HepG2 (cell line): ENCODE measurements around the gene ABAT. TPM values are rescaled to one million over a fixed set of nuclear protein-coding genes. Genes with fewer than 3 reads are reported as not detected.

Experiments
- FLYWCH1 ChIP-seq: sonication (generic); formaldehyde crosslinking; IDR thresholded peaks from 2 replicates; pipeline ENCODE4 v1.8.1; 2023; ENCODE audit warnings: mild to moderate bottlenecking, missing genetic modification reagents
- MEIS1 ChIP-seq: sonication (generic); formaldehyde crosslinking; IDR thresholded peaks from 2 replicates; pipeline ENCODE4 v1.9.0; 2021; ENCODE audit warnings: mild to moderate bottlenecking, missing genetic modification reagents, moderate library complexity, borderline replicate concordance
- MYC ChIP-seq: sonication (generic); formaldehyde crosslinking; IDR thresholded peaks from 2 replicates; pipeline ENCODE4 v1.9.0; 2021; ENCODE audit warnings: missing genetic modification reagents, borderline replicate concordance
- PAWR ChIP-seq: sonication (generic); formaldehyde crosslinking; IDR thresholded peaks from 2 replicates; pipeline ENCODE4 v1.4.0; 2020; ENCODE audit warnings: missing genetic modification reagents, mild to moderate bottlenecking, borderline replicate concordance
- PHF21A ChIP-seq: sonication (generic); formaldehyde crosslinking; IDR thresholded peaks from 2 replicates; pipeline ENCODE4 v1.5.0; 2020; ENCODE audit warnings: mild to moderate bottlenecking, missing genetic modification reagents
- PTBP1 ChIP-seq: fragments of 200-400 bp; formaldehyde crosslinking; IDR thresholded peaks from 2 replicates; pipeline ENCODE4 v1.6.1; 2018; ENCODE audit warnings: low read length, low read depth; ENCODE audit not compliant: poor library complexity, severe bottlenecking
- SATB2 ChIP-seq: sonication (generic); formaldehyde crosslinking; IDR thresholded peaks from 2 replicates; pipeline ENCODE4 v1.5.0; 2020; ENCODE audit warnings: missing genetic modification reagents
- SETDB1 ChIP-seq: sonication (generic); formaldehyde crosslinking; IDR thresholded peaks from 2 replicates; pipeline ENCODE4 v1.5.1; 2020; ENCODE audit warnings: missing genetic modification reagents, mild to moderate bottlenecking, borderline replicate concordance
- TP53 ChIP-seq: sonication (generic); formaldehyde crosslinking; conservative IDR thresholded peaks from 2 replicates; pipeline ENCODE4 v1.4.0; 2020; ENCODE audit warnings: missing genetic modification reagents
- ZMYM3 ChIP-seq: sonication (generic); formaldehyde crosslinking; IDR thresholded peaks from 2 replicates; pipeline ENCODE4 v1.5.1; 2020; ENCODE audit warnings: mild to moderate bottlenecking, missing genetic modification reagents
- ZNF350 ChIP-seq: sonication (generic); formaldehyde crosslinking; IDR thresholded peaks from 2 replicates; pipeline ENCODE4 v1.4.0; 2020; ENCODE audit warnings: mild to moderate bottlenecking, low read depth, missing genetic modification reagents, borderline replicate concordance
- ZNF383 ChIP-seq: sonication (generic); formaldehyde crosslinking; IDR thresholded peaks from 2 replicates; pipeline ENCODE4 v1.4.0; 2020; ENCODE audit warnings: missing genetic modification reagents, mild to moderate bottlenecking, borderline replicate concordance
- ZNF589 ChIP-seq: sonication (generic); formaldehyde crosslinking; conservative IDR thresholded peaks from 2 replicates; pipeline ENCODE4 v1.8.0; 2022; ENCODE audit warnings: mild to moderate bottlenecking, moderate library complexity, missing genetic modification reagents
- ZNF747 ChIP-seq: sonication (generic); formaldehyde crosslinking; IDR thresholded peaks from 2 replicates; pipeline ENCODE4 v1.8.1; 2023; ENCODE audit warnings: missing genetic modification reagents, mild to moderate bottlenecking, borderline replicate concordance
- polyA plus RNA-seq, 8 experiments: library from polyadenylated mRNA; depleted of rRNA in 3 of 8; stranded (reverse) in 7 of 8; unstranded in 1 of 8; fragments of >200 nt; fragmentation: Illumina TruSeq in 4 of 8; extraction: Trizol in 4 of 8; gene quantifications; 2 replicates each; pipeline versions ENCODE4 v1.2.1 to v1.2.3, GENCODE V29; 2011 to 2016; ENCODE audit warnings: low read depth in 4 of 8, missing spikeins in 1 of 8, mixed read lengths in 1 of 8; ENCODE audit not compliant: insufficient read depth in 1 of 8
- total RNA-seq, 5 experiments: library from RNA; depleted of rRNA; stranded (reverse); fragments of >200 nt; fragmentation: Illumina TruSeq; extraction: Trizol; gene quantifications; 2 replicates each; pipeline ENCODE4 v1.2.3, GENCODE V29; 2016; ENCODE audit warnings: low read depth in 1 of 5
- TF ChIP-seq, protein P1 (sequence below): sonication (generic); formaldehyde crosslinking; IDR thresholded peaks from 2 replicates; pipeline ENCODE4 v1.4.0; 2020; ENCODE audit warnings: mild to moderate bottlenecking, missing genetic modification reagents
- TF ChIP-seq, protein P2 (sequence below): sonication (generic); formaldehyde crosslinking; IDR thresholded peaks from 2 replicates; pipeline ENCODE4 v1.8.0; 2022; ENCODE audit warnings: low read depth, missing genetic modification reagents
- TF ChIP-seq, protein P3 (sequence below): sonication (generic); formaldehyde crosslinking; IDR thresholded peaks from 2 replicates; pipeline ENCODE4 v1.4.0; 2020; ENCODE audit warnings: mild to moderate bottlenecking, missing genetic modification reagents
- TF ChIP-seq, protein P4 (sequence below): sonication (generic); formaldehyde crosslinking; IDR thresholded peaks from 2 replicates; pipeline ENCODE4 v1.4.0; 2020; ENCODE audit warnings: missing genetic modification reagents
- TF ChIP-seq, protein P5 (sequence below): sonication (generic); formaldehyde crosslinking; IDR thresholded peaks from 2 replicates; pipeline ENCODE4 v1.4.0; 2020; ENCODE audit warnings: low read depth, mild to moderate bottlenecking, missing genetic modification reagents
- TF ChIP-seq, protein P6 (sequence below): sonication (generic); formaldehyde crosslinking; IDR thresholded peaks from 2 replicates; pipeline ENCODE4 v1.4.0; 2020; ENCODE audit warnings: mild to moderate bottlenecking, missing genetic modification reagents, borderline replicate concordance

Gene ABAT
- total and polyA plus RNA-seq, 2 of the 13 experiments (the other 11 are each of a cell fraction or from before 2014, with no cell fraction given), result 47.6 to 97.3 TPM

DNA sequence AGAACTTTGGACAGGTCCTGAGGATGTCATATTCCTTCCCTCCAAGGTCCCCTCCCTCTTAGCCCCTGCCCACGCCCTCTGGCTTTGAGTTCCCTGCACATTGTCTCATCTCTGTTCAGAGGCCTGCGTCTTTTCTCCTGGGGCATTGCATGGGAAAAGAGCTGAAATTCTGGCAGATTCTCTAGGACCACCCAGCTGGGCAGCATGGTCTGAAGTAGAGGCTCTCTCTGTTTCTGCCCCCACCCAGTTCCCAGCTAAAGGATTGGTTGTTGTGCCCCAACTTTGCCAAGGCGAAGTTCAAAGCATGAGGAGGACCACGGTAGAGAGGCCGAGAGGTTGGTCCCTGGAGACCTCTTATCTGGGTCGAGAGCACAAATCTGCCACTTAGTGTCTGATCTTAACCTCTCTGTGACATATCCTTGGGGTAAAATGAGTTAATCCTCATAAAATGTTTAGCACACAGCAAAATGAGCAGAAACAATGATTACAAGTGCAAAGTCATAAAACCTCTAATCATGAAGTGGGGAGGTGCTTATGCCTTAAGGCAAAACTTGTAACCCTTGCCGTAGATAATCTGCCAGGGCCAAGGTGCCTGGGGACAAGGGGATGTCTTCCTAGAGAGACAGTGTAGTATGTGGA lies 2.4 kb downstream of the ABAT start (continued):
- TF ChIP-seq FLYWCH1 (CRISPR knock-in tag) (no peak), SETDB1 (CRISPR knock-in tag) (no peak), ZNF383 (CRISPR knock-in tag) (0 out of 2 replicates have a peak, but pooled peaks have one; percentile 21), SATB2 (no peak), TP53 (CRISPR knock-in tag) (no peak), ZMYM3 (CRISPR knock-in tag) (no peak), ZNF747 (no peak), ZNF350 (0 out of 2 replicates have a peak, but pooled peaks have one; percentile 27), MYC (no peak), PAWR (CRISPR knock-in tag) (0 out of 2 replicates have a peak, but pooled peaks have one; percentile 45), PTBP1 (no peak), MEIS1 (CRISPR knock-in tag) (no peak), PHF21A (CRISPR knock-in tag) (no peak), ZNF589 (CRISPR knock-in tag) (no peak)
- TF ChIP-seq, protein P1, sequence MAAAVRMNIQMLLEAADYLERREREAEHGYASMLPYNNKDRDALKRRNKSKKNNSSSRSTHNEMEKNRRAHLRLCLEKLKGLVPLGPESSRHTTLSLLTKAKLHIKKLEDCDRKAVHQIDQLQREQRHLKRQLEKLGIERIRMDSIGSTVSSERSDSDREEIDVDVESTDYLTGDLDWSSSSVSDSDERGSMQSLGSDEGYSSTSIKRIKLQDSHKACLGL (CRISPR knock-in tag), result no peak
- TF ChIP-seq, protein P2, sequence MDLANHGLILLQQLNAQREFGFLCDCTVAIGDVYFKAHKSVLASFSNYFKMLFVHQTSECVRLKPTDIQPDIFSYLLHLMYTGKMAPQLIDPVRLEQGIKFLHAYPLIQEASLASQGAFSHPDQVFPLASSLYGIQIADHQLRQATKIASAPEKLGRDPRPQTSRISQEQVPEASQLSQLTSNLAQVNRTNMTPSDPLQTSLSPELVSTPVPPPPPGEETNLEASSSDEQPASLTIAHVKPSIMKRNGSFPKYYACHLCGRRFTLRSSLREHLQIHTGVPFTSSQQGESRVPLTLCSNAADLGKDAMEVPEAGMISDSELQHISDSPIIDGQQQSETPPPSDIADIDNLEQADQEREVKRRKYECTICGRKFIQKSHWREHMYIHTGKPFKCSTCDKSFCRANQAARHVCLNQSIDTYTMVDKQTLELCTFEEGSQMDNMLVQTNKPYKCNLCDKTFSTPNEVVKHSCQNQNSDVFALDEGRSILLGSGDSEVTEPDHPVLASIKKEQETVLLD (CRISPR knock-in tag), result no peak
- TF ChIP-seq, protein P3, sequence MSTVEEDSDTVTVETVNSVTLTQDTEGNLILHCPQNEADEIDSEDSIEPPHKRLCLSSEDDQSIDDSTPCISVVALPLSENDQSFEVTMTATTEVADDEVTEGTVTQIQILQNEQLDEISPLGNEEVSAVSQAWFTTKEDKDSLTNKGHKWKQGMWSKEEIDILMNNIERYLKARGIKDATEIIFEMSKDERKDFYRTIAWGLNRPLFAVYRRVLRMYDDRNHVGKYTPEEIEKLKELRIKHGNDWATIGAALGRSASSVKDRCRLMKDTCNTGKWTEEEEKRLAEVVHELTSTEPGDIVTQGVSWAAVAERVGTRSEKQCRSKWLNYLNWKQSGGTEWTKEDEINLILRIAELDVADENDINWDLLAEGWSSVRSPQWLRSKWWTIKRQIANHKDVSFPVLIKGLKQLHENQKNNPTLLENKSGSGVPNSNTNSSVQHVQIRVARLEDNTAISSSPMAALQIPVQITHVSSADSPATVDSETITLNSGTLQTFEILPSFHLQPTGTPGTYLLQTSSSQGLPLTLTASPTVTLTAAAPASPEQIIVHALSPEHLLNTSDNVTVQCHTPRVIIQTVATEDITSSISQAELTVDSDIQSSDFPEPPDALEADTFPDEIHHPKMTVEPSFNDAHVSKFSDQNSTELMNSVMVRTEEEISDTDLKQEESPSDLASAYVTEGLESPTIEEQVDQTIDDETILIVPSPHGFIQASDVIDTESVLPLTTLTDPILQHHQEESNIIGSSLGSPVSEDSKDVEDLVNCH (CRISPR knock-in tag), result no peak
- TF ChIP-seq, protein P4, sequence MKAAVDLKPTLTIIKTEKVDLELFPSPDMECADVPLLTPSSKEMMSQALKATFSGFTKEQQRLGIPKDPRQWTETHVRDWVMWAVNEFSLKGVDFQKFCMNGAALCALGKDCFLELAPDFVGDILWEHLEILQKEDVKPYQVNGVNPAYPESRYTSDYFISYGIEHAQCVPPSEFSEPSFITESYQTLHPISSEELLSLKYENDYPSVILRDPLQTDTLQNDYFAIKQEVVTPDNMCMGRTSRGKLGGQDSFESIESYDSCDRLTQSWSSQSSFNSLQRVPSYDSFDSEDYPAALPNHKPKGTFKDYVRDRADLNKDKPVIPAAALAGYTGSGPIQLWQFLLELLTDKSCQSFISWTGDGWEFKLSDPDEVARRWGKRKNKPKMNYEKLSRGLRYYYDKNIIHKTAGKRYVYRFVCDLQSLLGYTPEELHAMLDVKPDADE (CRISPR knock-in tag), result no peak
- TF ChIP-seq, protein P5, sequence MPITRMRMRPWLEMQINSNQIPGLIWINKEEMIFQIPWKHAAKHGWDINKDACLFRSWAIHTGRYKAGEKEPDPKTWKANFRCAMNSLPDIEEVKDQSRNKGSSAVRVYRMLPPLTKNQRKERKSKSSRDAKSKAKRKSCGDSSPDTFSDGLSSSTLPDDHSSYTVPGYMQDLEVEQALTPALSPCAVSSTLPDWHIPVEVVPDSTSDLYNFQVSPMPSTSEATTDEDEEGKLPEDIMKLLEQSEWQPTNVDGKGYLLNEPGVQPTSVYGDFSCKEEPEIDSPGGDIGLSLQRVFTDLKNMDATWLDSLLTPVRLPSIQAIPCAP (CRISPR knock-in tag), result no peak
- TF ChIP-seq, protein P6, sequence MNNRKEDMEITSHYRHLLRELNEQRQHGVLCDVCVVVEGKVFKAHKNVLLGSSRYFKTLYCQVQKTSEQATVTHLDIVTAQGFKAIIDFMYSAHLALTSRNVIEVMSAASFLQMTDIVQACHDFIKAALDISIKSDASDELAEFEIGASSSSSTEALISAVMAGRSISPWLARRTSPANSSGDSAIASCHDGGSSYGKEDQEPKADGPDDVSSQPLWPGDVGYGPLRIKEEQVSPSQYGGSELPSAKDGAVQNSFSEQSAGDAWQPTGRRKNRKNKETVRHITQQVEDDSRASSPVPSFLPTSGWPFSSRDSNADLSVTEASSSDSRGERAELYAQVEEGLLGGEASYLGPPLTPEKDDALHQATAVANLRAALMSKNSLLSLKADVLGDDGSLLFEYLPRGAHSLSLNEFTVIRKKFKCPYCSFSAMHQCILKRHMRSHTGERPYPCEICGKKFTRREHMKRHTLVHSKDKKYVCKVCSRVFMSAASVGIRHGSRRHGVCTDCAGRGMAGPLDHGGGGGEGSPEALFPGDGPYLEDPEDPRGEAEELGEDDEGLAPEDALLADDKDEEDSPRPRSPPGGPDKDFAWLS (CRISPR knock-in tag), result peak; percentile 76; the same call in 1 of the 2 replicates
